Measurements from ENCODE around the gene KRT17. TPM values are rescaled to one million over a fixed set of nuclear protein-coding genes. Genes with fewer than 3 reads are reported as not detected.
A peak's percentile ranks its signal among the peaks of the same experiment; 100 is the strongest.

The KRT17 gene
- polyA plus RNA-seq, 2 donors: 92.9 to 191 TPM

GRCh38 chr17:41599680-41600079 lies 24.7 kb downstream of the KRT17 start:
- 45 to 65% methylated on average over 1 of the region's 1 CpG for WGBS, 2 donors
- no peaks in the 10 kb centered on the region for H3K36me3 ChIP-seq (ENCODE audit: control insufficient read depth in 2 of 2, insufficient read depth in 2 of 2, low read length in 1 of 2)
- H3K4me1 ChIP-seq (ENCODE audit: control insufficient read depth in 2 of 2, insufficient read depth in 2 of 2, low read length in 1 of 2): peaks cover 3 to 6% of the 10 kb centered on the region in 2 donors
- H3K27me3 ChIP-seq (ENCODE audit: control insufficient read depth in 1 of 2, insufficient read depth in 2 of 2, low read length in 2 of 2): no peaks in the 10 kb centered on the region
- H3K4me3 ChIP-seq (ENCODE audit: low read depth in 1 of 2, low read length in 2 of 2): no peak overlapping the region
- H3K27ac ChIP-seq (ENCODE audit: low read depth in 2 of 2, low read length in 1 of 2): no peak overlapping the region
- H3K9me3 ChIP-seq (ENCODE audit: control insufficient read depth in 2 of 2, insufficient read depth in 1 of 2, low read depth in 1 of 2, low read length in 1 of 2): no peaks in the 10 kb centered on the region

GRCh38 chr17:41595585-41595984 lies 28.8 kb downstream of the KRT17 start:
- H3K27me3 ChIP-seq (ENCODE audit: control insufficient read depth in 1 of 2, insufficient read depth in 2 of 2, low read length in 2 of 2): peaks cover 0 to 2% of the 10 kb centered on the region in 2 donors
- 50 to 51% methylated on average over 8 of the region's 8 CpGs for WGBS, 2 donors
- no peaks in the 10 kb centered on the region for H3K36me3 ChIP-seq (ENCODE audit: control insufficient read depth in 2 of 2, insufficient read depth in 2 of 2, low read length in 1 of 2)
- H3K27ac ChIP-seq (ENCODE audit: low read depth in 2 of 2, low read length in 1 of 2): no peak overlapping the region
- H3K4me3 ChIP-seq (ENCODE audit: low read depth in 1 of 2, low read length in 2 of 2): no peak overlapping the region
- peaks cover 3 to 16% of the 10 kb centered on the region in 2 donors for H3K4me1 ChIP-seq (ENCODE audit: control insufficient read depth in 2 of 2, insufficient read depth in 2 of 2, low read length in 1 of 2)
- no peaks in the 10 kb centered on the region for H3K9me3 ChIP-seq (ENCODE audit: control insufficient read depth in 2 of 2, insufficient read depth in 1 of 2, low read depth in 1 of 2, low read length in 1 of 2)

GRCh38 chr17:41594363-41594915 lies 29.9 kb downstream of the KRT17 start:
- H3K4me3 ChIP-seq (ENCODE audit: low read depth in 1 of 2, low read length in 2 of 2): no peak overlapping the region

GRCh38 chr17:41593306-41593981 lies 30.9 kb downstream of the KRT17 start:
- H3K27me3 ChIP-seq (ENCODE audit: control insufficient read depth in 1 of 2, insufficient read depth in 2 of 2, low read length in 2 of 2): peaks cover 0 to 2% of the 10 kb centered on the region in 2 donors
- 51 to 65% methylated on average over 8 of the region's 8 CpGs for WGBS, 2 donors

More at GRCh38 chr17:41594363-41594915, 29.9 kb downstream of the KRT17 start:
- Histone ChIP-seq H3K36me3 (ENCODE audit: control insufficient read depth in 2 of 2, insufficient read depth in 2 of 2, low read length in 1 of 2) (no peaks in the 10 kb centered on the region), H3K9me3 (ENCODE audit: control insufficient read depth in 2 of 2, insufficient read depth in 1 of 2, low read depth in 1 of 2, low read length in 1 of 2) (no peaks in the 10 kb centered on the region), H3K4me1 (ENCODE audit: control insufficient read depth in 2 of 2, insufficient read depth in 2 of 2, low read length in 1 of 2) (peaks cover 0 to 16% of the 10 kb centered on the region in 2 donors), H3K27ac (ENCODE audit: low read depth in 2 of 2, low read length in 1 of 2) (no peak overlapping the region), H3K27me3 (ENCODE audit: control insufficient read depth in 1 of 2, insufficient read depth in 2 of 2, low read length in 2 of 2) (peaks cover 0 to 2% of the 10 kb centered on the region in 2 donors)
- 44 to 76% methylated on average over 3 of the region's 3 CpGs for WGBS, 2 donors

GRCh38 chr17:41592601-41593305 lies 31.6 kb downstream of the KRT17 start:
- whole genome bisulfite sequencing, 2 donors: 65 to 67% methylated on average over 12 of the region's 12 CpGs
- H3K27me3 ChIP-seq (ENCODE audit: control insufficient read depth in 1 of 2, insufficient read depth in 2 of 2, low read length in 2 of 2): peaks cover 0 to 2% of the 10 kb centered on the region in 2 donors
- no peaks in the 10 kb centered on the region for H3K9me3 ChIP-seq (ENCODE audit: control insufficient read depth in 2 of 2, insufficient read depth in 1 of 2, low read depth in 1 of 2, low read length in 1 of 2)
- H3K27ac ChIP-seq (ENCODE audit: low read depth in 2 of 2, low read length in 1 of 2): no peak overlapping the region
- H3K36me3 ChIP-seq (ENCODE audit: control insufficient read depth in 2 of 2, insufficient read depth in 2 of 2, low read length in 1 of 2): no peaks in the 10 kb centered on the region
- H3K4me1 ChIP-seq (ENCODE audit: control insufficient read depth in 2 of 2, insufficient read depth in 2 of 2, low read length in 1 of 2): peaks cover 0 to 21% of the 10 kb centered on the region in 2 donors
- H3K4me3 ChIP-seq (ENCODE audit: low read depth in 1 of 2, low read length in 2 of 2): no peak overlapping the region

More at GRCh38 chr17:41593306-41593981, 30.9 kb downstream of the KRT17 start:
- H3K4me1 ChIP-seq (ENCODE audit: control insufficient read depth in 2 of 2, insufficient read depth in 2 of 2, low read length in 1 of 2): peaks cover 0 to 18% of the 10 kb centered on the region in 2 donors
- no peak overlapping the region for H3K27ac ChIP-seq (ENCODE audit: low read depth in 2 of 2, low read length in 1 of 2)
- no peaks in the 10 kb centered on the region for H3K9me3 ChIP-seq (ENCODE audit: control insufficient read depth in 2 of 2, insufficient read depth in 1 of 2, low read depth in 1 of 2, low read length in 1 of 2)
- no peak overlapping the region for H3K4me3 ChIP-seq (ENCODE audit: low read depth in 1 of 2, low read length in 2 of 2)
- no peaks in the 10 kb centered on the region for H3K36me3 ChIP-seq (ENCODE audit: control insufficient read depth in 2 of 2, insufficient read depth in 2 of 2, low read length in 1 of 2)

- Histone ChIP-seq H3K27ac (ENCODE audit: low read depth in 2 of 2, low read length in 1 of 2) (no peak overlapping the region), H3K9me3 (ENCODE audit: control insufficient read depth in 2 of 2, insufficient read depth in 1 of 2, low read depth in 1 of 2, low read length in 1 of 2) (no peaks in the 10 kb centered on the region), H3K4me1 (ENCODE audit: control insufficient read depth in 2 of 2, insufficient read depth in 2 of 2, low read length in 1 of 2) (peaks cover 0 to 17% of the 10 kb centered on the region in 2 donors), H3K36me3 (ENCODE audit: control insufficient read depth in 2 of 2, insufficient read depth in 2 of 2, low read length in 1 of 2) (no peaks in the 10 kb centered on the region), H3K27me3 (ENCODE audit: control insufficient read depth in 1 of 2, insufficient read depth in 2 of 2, low read length in 2 of 2) (peaks cover 0 to 2% of the 10 kb centered on the region in 2 donors), H3K4me3 (ENCODE audit: low read depth in 1 of 2, low read length in 2 of 2) (no peak overlapping the region)
- 54 to 64% methylated on average over 3 of the region's 3 CpGs for WGBS, 2 donors
These were observed 35.1 kb downstream of the KRT17 start for GRCh38 chr17:41589301-41589700.

GRCh38 chr17:41588126-41588810 lies 36.1 kb downstream of the KRT17 start:
- no peaks in the 10 kb centered on the region for H3K9me3 ChIP-seq (ENCODE audit: control insufficient read depth in 2 of 2, insufficient read depth in 1 of 2, low read depth in 1 of 2, low read length in 1 of 2)
- no peaks in the 10 kb centered on the region for H3K27me3 ChIP-seq (ENCODE audit: control insufficient read depth in 1 of 2, insufficient read depth in 2 of 2, low read length in 2 of 2)
- H3K4me1 ChIP-seq (ENCODE audit: control insufficient read depth in 2 of 2, insufficient read depth in 2 of 2, low read length in 1 of 2): peaks cover 0 to 10% of the 10 kb centered on the region in 2 donors
- no peaks in the 10 kb centered on the region for H3K36me3 ChIP-seq (ENCODE audit: control insufficient read depth in 2 of 2, insufficient read depth in 2 of 2, low read length in 1 of 2)
- 39 to 57% methylated on average over 6 to 8 of the region's 8 CpGs for WGBS, 2 donors
- H3K27ac ChIP-seq (ENCODE audit: low read depth in 2 of 2, low read length in 1 of 2): no peak overlapping the region
- H3K4me3 ChIP-seq (ENCODE audit: low read depth in 1 of 2, low read length in 2 of 2): no peak overlapping the region

- Histone ChIP-seq H3K36me3 (ENCODE audit: control insufficient read depth in 2 of 2, insufficient read depth in 2 of 2, low read length in 1 of 2) (no peaks in the 10 kb centered on the region), H3K4me3 (ENCODE audit: low read depth in 1 of 2, low read length in 2 of 2) (peak within 1 kb of the TSS; percentile 31 to 47), H3K4me1 (ENCODE audit: control insufficient read depth in 2 of 2, insufficient read depth in 2 of 2, low read length in 1 of 2) (peaks cover 0 to 7% of the 10 kb centered on the region in 2 donors), H3K9me3 (ENCODE audit: control insufficient read depth in 2 of 2, insufficient read depth in 1 of 2, low read depth in 1 of 2, low read length in 1 of 2) (no peaks in the 10 kb centered on the region), H3K27me3 (ENCODE audit: control insufficient read depth in 1 of 2, insufficient read depth in 2 of 2, low read length in 2 of 2) (no peaks in the 10 kb centered on the region), H3K27ac (ENCODE audit: low read depth in 2 of 2, low read length in 1 of 2) (peak within 1 kb of the TSS; percentile 36 to 72)
- WGBS, 2 donors: 52 to 57% methylated on average over 15 of the region's 15 CpGs
These were observed 37.4 kb downstream of the KRT17 start, which contains the start of gene KRT14 for GRCh38 chr17:41586863-41587495. TSS of gene KRT14 (minus strand) at chr17:41586895. CDS start at chr17:41586834, 61 bp downstream.

Data from esophagus (tissue), 2 donors.